ENCODE results near the gene CCDC167.
A peak's percentile ranks its signal among the peaks of the same experiment; 100 is the strongest.

The CCDC167 gene

DNA sequence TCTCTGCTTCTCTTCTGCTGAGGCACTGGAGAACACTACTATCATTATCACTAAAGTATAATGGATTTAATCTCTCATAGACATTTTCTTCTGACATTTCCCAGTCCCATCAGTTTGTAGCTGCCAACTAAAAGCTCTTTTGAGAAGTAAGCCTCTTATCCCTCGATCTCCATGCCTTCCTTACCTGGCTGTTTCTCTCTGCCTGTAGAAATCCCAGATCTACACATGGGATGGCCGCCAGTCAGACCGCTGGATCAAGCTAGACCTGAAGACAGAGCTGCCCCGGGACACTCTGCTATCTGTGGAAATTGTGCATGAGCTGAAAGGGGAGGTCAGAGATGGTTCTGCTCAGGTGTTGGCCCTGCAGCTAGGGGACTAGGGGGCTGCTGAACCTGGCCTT, 25.4 kb downstream of the CCDC167 start:
- no peak for DNase-seq (ENCODE audit: low read depth)
- TF ChIP-seq, protein P1, sequence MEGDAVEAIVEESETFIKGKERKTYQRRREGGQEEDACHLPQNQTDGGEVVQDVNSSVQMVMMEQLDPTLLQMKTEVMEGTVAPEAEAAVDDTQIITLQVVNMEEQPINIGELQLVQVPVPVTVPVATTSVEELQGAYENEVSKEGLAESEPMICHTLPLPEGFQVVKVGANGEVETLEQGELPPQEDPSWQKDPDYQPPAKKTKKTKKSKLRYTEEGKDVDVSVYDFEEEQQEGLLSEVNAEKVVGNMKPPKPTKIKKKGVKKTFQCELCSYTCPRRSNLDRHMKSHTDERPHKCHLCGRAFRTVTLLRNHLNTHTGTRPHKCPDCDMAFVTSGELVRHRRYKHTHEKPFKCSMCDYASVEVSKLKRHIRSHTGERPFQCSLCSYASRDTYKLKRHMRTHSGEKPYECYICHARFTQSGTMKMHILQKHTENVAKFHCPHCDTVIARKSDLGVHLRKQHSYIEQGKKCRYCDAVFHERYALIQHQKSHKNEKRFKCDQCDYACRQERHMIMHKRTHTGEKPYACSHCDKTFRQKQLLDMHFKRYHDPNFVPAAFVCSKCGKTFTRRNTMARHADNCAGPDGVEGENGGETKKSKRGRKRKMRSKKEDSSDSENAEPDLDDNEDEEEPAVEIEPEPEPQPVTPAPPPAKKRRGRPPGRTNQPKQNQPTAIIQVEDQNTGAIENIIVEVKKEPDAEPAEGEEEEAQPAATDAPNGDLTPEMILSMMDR (IDR thresholded peaks at IDR 0.05; ENCODE audit: low read length, missing control alignments) = no peak
- no peak overlapping the region for H3K4me3 ChIP-seq (replicated peaks; ENCODE audit: low read depth, low read length)

DNA sequence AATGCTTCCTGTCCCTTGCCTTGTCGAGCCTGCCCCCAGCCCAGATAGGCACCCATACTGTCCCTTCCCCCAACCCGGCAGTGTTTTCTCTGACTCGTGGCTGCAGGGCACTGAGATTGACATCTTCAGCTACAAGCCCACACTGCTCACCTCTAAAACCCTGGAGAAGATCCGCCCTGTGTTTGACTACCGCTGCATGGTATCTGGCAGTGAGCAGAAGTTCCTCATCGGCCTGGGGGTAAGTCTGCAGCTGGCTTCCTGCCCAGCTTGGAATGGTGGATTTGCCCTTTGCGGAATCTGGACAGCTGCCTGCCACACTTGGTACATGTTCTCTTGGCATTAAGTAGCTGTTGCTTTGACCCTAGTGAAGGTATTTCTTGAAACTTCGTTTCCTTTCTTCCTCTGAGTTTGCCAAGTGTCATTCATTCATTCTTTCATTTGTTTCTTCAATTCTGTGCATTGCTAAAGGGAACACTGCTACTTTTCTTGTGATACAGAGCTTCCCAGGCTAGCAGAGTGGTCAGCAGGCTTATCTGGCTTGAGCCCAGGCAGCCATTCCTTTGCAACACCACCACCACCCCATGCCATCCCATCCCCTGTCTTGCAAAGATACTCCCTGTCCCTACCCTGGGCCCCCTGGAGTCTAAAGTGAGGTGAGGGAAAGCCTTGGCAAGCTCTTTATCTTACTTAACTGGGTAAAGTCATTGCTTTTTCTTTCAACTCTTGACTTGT, 26.2 kb downstream of the CCDC167 start:
- TF ChIP-seq, protein P1 (IDR thresholded peaks at IDR 0.05; ENCODE audit: low read length, missing control alignments) = no peak

DNA sequence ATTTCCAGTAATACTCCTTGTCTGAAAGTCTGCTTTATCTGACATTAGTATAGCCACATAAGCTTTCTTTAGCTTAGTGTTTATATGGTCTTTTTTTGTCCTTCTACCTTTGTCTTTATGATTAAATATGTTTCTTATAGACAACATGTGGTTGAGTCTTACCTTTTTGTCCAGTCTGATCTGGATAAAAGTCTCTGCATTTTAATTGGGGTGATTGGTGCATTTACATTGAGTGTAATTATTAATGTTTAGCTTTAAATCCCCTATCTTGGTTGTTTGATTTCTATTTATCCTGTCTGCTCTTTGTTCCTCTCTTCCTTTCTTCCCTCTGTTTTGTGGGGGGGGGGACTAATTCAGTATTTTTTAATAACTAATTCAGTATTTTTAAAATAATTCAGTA, 32.0 kb downstream of the CCDC167 start:
- H3K4me3 ChIP-seq (replicated peaks; ENCODE audit: low read depth, low read length) = no peak overlapping the region
- no peak for DNase-seq (ENCODE audit: low read depth)
- TF ChIP-seq, protein P1 (IDR thresholded peaks at IDR 0.05; ENCODE audit: low read length, missing control alignments) = no peak

More for the DNA sequence above, 26.2 kb downstream of the CCDC167 start:
- no peak overlapping the region for H3K4me3 ChIP-seq (replicated peaks; ENCODE audit: low read depth, low read length)
- DNase-seq (ENCODE audit: low read depth) = peak; percentile 41

DNA sequence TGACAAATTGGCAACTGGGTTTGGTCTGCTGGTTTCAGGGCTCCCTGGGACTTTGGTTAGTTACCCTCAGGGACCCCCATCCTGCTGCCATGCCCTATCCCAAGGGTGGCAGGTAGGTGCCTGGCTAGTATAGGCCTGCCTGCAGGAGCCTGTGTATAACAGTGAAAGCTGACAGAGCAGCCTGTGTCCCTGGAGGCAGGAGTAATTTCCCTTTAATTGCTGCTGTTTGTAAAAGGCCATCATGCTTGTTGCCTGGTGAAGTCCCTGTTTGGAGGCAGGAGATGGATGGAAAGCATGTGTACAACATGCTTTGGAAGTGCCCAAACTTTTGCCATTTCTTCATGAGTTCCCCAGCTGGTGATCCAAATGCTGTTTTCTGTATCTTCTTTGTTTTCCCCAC, 36.6 kb downstream of the CCDC167 start:
- no peak overlapping the region for H3K4me3 ChIP-seq (replicated peaks; ENCODE audit: low read depth, low read length)
- no peak for DNase-seq (ENCODE audit: low read depth)
- TF ChIP-seq, protein P1 (IDR thresholded peaks at IDR 0.05; ENCODE audit: low read length, missing control alignments) = no peak

DNA sequence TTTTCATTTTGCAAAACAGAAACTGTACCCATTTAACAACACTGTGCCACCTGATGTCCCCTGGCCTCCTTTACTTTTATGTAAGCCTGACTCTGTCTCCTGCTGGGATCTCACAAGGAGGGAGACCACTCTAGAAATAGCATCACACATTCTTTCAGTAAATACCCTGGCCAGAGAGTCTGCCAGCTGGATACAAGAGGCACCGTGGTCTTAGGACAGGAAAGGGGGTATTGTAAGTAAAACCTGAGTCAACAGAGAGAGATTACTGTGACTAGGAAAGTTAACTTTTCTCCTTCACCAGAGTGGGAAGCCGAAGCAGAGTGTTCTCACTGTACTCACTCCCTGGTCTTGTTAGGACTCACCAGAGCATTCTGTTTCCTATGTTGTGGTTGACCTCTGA, 38.9 kb downstream of the CCDC167 start:
- DNase-seq (ENCODE audit: low read depth) = no peak
- no peak overlapping the region for H3K4me3 ChIP-seq (replicated peaks; ENCODE audit: low read depth, low read length)
- TF ChIP-seq, protein P1 (IDR thresholded peaks at IDR 0.05; ENCODE audit: low read length, missing control alignments) = no peak

DNA sequence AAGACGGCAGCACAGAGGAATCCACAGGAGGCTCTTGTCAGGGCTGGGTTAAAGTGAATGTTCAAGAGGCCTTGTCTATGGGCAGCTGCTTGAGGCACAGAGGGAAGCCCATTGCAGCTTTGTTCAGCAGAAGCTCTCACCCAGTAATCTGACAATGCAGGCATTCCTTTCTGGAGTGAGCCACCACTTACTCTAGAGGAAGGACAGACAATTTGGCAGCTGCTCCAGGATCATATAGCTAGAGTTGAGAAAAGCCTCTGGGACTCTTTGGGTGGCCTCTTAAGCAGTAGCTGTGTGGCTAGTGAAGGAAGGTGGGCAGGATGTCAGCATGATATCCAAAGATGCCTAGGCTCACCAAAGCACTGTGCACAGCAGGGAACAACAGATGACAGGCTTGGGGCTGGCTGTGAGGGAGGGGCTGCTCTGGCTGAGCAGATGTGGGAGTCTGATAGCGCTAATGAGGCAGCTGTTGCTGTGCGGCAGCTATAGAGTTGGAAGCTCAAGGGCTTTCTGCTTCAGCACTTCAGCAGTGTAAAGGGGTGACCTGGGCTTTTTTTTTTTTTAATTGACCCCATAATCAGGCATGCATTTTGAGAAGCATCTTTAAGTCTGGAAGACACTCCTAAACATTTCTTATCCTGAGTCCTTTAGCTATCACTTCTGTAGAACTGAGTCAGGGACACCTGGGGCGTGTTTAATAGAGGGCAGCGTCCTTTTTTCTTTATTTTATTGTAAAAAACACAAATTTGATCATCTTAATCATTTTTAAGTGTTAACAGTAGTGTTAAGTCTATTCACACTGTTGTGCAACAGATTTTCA, 39.5 kb downstream of the CCDC167 start:
- no peak for DNase-seq (ENCODE audit: low read depth)
- H3K4me3 ChIP-seq (replicated peaks; ENCODE audit: low read depth, low read length) = no peak overlapping the region
- TF ChIP-seq, protein P1 (IDR thresholded peaks at IDR 0.05; ENCODE audit: low read length, missing control alignments) = no peak

Measured in fibroblast of pulmonary artery (primary cell).